C4-2B (cell line): ENCODE data around the gene TRIM36.

Source experiments
- ZFX ChIP-seq: fragments of 450-650 bp; IDR thresholded peaks from 2 replicates; pipeline ENCODE4 v1.6.1; 2017
- TF ChIP-seq, protein P1 (sequence below): fragments of 450-650 bp; conservative IDR thresholded peaks from 2 replicates; pipeline ENCODE4 v1.5.1; 2017; ENCODE audit warnings: mild to moderate bottlenecking

DNA sequence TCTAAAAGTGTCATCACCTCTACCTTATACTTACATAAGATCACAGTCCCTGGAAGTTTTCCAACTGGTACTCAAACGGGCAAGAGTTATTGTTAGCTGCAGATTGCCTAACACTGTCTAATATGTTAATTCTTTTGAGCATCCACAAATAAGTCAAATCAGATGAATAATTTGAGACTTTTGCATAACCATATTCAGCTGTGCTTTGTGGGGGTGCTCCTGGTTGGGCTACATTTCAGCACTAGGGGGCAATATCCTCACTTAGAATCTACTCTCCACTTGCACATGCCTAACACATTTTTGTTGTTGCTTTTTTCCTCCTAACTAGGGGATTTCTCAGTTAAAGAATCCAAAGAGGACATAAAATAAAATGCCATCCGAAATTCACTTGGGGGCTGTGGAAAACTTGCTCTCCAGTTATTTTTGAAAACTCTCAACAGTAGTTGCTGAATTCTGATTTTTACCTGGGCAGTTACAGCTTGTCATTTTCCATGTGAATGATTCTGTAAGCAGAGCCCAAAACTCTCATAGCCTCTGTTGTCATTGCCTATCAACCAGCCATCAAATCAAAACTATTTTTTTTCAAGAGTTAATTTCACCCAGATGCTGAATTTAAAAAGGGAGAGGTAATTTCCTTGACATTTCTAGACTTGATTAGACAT lies 71.5 kb downstream of the TRIM36 start:
- TF ChIP-seq, protein P1, sequence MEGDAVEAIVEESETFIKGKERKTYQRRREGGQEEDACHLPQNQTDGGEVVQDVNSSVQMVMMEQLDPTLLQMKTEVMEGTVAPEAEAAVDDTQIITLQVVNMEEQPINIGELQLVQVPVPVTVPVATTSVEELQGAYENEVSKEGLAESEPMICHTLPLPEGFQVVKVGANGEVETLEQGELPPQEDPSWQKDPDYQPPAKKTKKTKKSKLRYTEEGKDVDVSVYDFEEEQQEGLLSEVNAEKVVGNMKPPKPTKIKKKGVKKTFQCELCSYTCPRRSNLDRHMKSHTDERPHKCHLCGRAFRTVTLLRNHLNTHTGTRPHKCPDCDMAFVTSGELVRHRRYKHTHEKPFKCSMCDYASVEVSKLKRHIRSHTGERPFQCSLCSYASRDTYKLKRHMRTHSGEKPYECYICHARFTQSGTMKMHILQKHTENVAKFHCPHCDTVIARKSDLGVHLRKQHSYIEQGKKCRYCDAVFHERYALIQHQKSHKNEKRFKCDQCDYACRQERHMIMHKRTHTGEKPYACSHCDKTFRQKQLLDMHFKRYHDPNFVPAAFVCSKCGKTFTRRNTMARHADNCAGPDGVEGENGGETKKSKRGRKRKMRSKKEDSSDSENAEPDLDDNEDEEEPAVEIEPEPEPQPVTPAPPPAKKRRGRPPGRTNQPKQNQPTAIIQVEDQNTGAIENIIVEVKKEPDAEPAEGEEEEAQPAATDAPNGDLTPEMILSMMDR = peak; percentile 91
- no peak for TF ChIP-seq ZFX
